Caco-2 (cell line): ENCODE measurements around the gene ZNF432. TPM values are rescaled to one million over a fixed set of nuclear protein-coding genes. Genes with fewer than 3 reads are reported as not detected.
A peak's percentile ranks its signal among the peaks of the same experiment; 100 is the strongest.

ENCODE experiments used
- BruUV-seq: library from RNA; stranded (reverse); fragments of 400-500 nt; replicated peaks from 2 replicates; lab custom pipeline; 2021; lab: Mats Ljungman, UMichigan
- CTCF ChIA-PET: fragments of 300-600 bp; sonication (Branson Sonifier 250); formaldehyde crosslinking; loops from one replicate; lab custom pipeline; 2022; ENCODE audit warnings: antibody characterized with exemption; lab: Charles Lee
- POLR2A ChIA-PET: fragments of 300-600 bp; sonication (Branson Sonifier 250); formaldehyde crosslinking; loops from one replicate; lab custom pipeline; 2022; ENCODE audit warnings: antibody characterized with exemption; lab: Charles Lee
- DNase-seq, 2 experiments: peaks; one replicate each; pipeline versions ENCODE4 v3.0.0 to v3.0.0-alpha.2; 2020 to 2022
- H3K27me3 ChIP-seq: replicated peaks from 2 replicates; pipeline ENCODE4 v1.6.0; 2011; ENCODE audit warnings: low read length; ENCODE audit not compliant: control insufficient read depth, insufficient read depth
- H3K36me3 ChIP-seq: 2 replicates; pipeline ENCODE4 v1.5.1; 2011; ENCODE audit warnings: low read length; ENCODE audit not compliant: control insufficient read depth, insufficient read depth
- H3K4me1 ChIP-seq: fragments of 250-450 bp; sonication (Bioruptor Pico); 2 replicates; pipeline ENCODE4 v1.5.1; 2020; ENCODE audit warnings: mild to moderate bottlenecking
- H3K4me3 ChIP-seq: 2 replicates; pipeline ENCODE4 v1.5.1; 2011; ENCODE audit warnings: low read depth, mild to moderate bottlenecking, control low read depth, low read length
- H3K9me3 ChIP-seq: fragments of 250-450 bp; sonication (Bioruptor Pico); 2 replicates; pipeline ENCODE4 v1.5.1; 2020; ENCODE audit warnings: mild to moderate bottlenecking, moderate library complexity
- H3K27ac Mint-ChIP-seq: one replicate; pipeline ENCODE4 v1.8.0; 2022; ENCODE audit warnings: mixed read lengths; ENCODE audit not compliant: unreplicated experiment
- H3K27me3 Mint-ChIP-seq: one replicate; pipeline ENCODE4 v1.8.0; 2022; ENCODE audit warnings: mixed read lengths; ENCODE audit not compliant: insufficient read depth, unreplicated experiment
- H3K36me3 Mint-ChIP-seq: one replicate; pipeline ENCODE4 v1.8.0; 2022; ENCODE audit warnings: mild to moderate bottlenecking, mixed read lengths; ENCODE audit not compliant: insufficient read depth, unreplicated experiment
- H3K4me1 Mint-ChIP-seq: one replicate; pipeline ENCODE4 v1.8.0; 2022; ENCODE audit warnings: low read depth, mixed read lengths; ENCODE audit not compliant: unreplicated experiment
- H3K4me3 Mint-ChIP-seq: one replicate; pipeline ENCODE4 v1.8.0; 2022; ENCODE audit warnings: mild to moderate bottlenecking, moderate library complexity, mixed read lengths; ENCODE audit not compliant: unreplicated experiment
- H3K9me3 Mint-ChIP-seq: one replicate; pipeline ENCODE4 v1.8.0; 2022; ENCODE audit warnings: mixed read lengths; ENCODE audit not compliant: unreplicated experiment
- CTCF ChIP-seq, 2 experiments: fragments of 200-600 bp in 1 of 2; IDR thresholded peaks; 1 replicate in 1 of 2; 2 replicates in 1 of 2; pipeline versions ENCODE4 v1.5.1 to v1.8.0; 2011 to 2022; ENCODE audit warnings: antibody characterized with exemption in 1 of 2, control low read depth in 1 of 2, inconsistent platforms in 1 of 2, low read depth in 1 of 2, low read length in 1 of 2, mild to moderate bottlenecking in 1 of 2, moderate library complexity in 1 of 2; ENCODE audit not compliant: insufficient read depth in 1 of 2, severe bottlenecking in 1 of 2, unreplicated experiment in 1 of 2
- intact Hi-C: fragments of 100-400 bp; cut with micrococcal nuclease; formaldehyde crosslinking; loops from one replicate; pipeline ENCODE4 v1.10.0; 2022; ENCODE audit not compliant: unreplicated experiment
- total RNA-seq: library from RNA; stranded (reverse); gene quantifications from 2 replicates; pipeline ENCODE4 v1.2.3, GENCODE V29; 2022

ZNF432 gene
- total RNA-seq, 1 experiment from 2014 or later, result 10.5 TPM

DNA sequence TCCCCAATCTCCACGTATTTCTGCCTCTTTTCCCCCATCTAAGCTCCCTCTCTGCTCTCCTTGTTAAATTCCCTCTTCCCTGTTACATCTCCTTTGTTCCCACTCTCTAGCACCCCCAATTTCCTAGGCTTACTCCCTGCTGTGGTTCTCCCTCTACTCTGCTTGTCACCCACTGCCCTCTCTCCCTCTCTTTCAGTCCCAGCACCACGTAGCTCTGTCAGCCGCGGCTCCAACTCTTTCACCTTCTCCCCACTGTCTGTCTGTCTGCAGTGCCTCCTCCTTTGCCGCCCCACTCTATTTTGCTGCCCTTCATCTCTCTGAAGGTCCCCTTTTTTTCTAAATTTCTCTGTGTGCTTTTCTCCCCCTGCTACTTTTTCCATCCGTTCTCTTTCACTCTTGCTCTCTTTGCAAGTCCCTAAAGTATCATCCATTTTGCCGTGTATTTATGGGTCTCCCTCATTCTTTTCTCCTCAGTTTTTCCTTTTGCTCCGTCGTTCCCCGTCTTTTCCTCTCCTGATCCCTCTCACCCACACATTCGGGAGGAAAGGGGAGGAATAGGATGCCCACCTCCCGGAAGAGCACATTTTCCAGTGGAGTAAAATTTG is 46.0 kb upstream of the ZNF432 start:
- Histone ChIP-seq H3K36me3 (peaks cover 2% of the 10 kb centered on the region), H3K4me1 (no peaks in the 10 kb centered on the region), H3K4me3 (peak overlapping the region; percentile 97), H3K27me3 (no peaks in the 10 kb centered on the region), H3K9me3 (peaks cover 41% of the 10 kb centered on the region)
- intact Hi-C loops, result loop anchor here (2.0 kb wide), 1 partner anchor 44 kb away; the partner anchor contains the start of gene ZNF616
- no peak for TF ChIP-seq CTCF (IDR thresholded peaks at IDR 0.05; ENCODE audit: insufficient read depth in 1 of 2, low read depth in 1 of 2, low read length in 1 of 2, severe bottlenecking in 1 of 2, unreplicated experiment in 1 of 2)
- H3K36me3 Mint-ChIP-seq, result peaks cover 61% of the 10 kb centered on the region
- H3K4me3 Mint-ChIP-seq, result peak overlapping the region; percentile 92
- ChIA-PET CTCF (no interaction called here), POLR2A (interaction anchor here (0.5 to 1.2 kb wide), 2 partner anchors 67 to 480 kb away, joined by 3 read pairs; partner anchors contain the start of gene ZNF614)
- peaks cover 58% of the 10 kb centered on the region for H3K9me3 Mint-ChIP-seq
- BruUV-seq, result no TSS peak
- peak in 1 of 2 experiments; percentile 36 for DNase-seq
- H3K27me3 Mint-ChIP-seq, result no peaks in the 10 kb centered on the region
- peak overlapping the region; percentile 92 for H3K27ac Mint-ChIP-seq
- H3K4me1 Mint-ChIP-seq, result peaks cover 16% of the 10 kb centered on the region

GRCh38 chr19:52086481-52086880 is 37.8 kb upstream of the ZNF432 start:
- no peak for DNase-seq
- H3K4me3 Mint-ChIP-seq, result no peak overlapping the region
- H3K9me3 Mint-ChIP-seq, result peaks cover 79% of the 10 kb centered on the region
- no peaks in the 10 kb centered on the region for H3K27me3 Mint-ChIP-seq
- BruUV-seq, result no TSS peak
- no peak for TF ChIP-seq CTCF (IDR thresholded peaks at IDR 0.05; ENCODE audit: insufficient read depth in 1 of 2, low read depth in 1 of 2, low read length in 1 of 2, severe bottlenecking in 1 of 2, unreplicated experiment in 1 of 2)
- CTCF ChIA-PET, result no interaction called here
- POLR2A ChIA-PET, result no interaction called here
- Histone ChIP-seq H3K27me3 (no peaks in the 10 kb centered on the region), H3K4me3 (no peak overlapping the region), H3K36me3 (no peaks in the 10 kb centered on the region; the same call in 1 of the 2 replicates), H3K4me1 (no peaks in the 10 kb centered on the region), H3K9me3 (peaks cover 15% of the 10 kb centered on the region)
- no peaks in the 10 kb centered on the region for H3K4me1 Mint-ChIP-seq
- peaks cover 99% of the 10 kb centered on the region for H3K36me3 Mint-ChIP-seq
- H3K27ac Mint-ChIP-seq, result no peak overlapping the region
- intact Hi-C loops, result no loop called here

DNA sequence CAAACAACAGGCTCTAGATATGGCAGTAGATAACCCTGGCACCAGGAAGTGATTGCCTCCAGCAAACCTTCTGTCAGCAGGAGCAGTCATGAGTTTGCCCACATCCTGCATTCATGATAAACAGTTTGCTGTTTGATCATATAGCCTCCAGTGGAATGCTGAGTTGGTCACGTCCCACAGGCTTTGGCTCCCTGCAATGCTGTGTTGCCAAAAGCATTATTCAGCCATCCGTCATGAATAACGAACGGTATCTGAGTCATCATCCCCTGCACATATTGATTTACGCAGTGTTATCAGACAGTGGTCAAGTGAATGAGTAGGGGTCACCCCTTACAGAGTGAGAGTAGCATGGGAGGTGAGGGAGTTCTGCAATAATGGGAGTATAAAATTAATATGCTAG is 21.9 kb upstream of the ZNF432 start:
- no TSS peak for BruUV-seq
- Mint-ChIP-seq H3K4me1 (no peaks in the 10 kb centered on the region), H3K9me3 (peaks cover 62% of the 10 kb centered on the region), H3K27me3 (no peaks in the 10 kb centered on the region), H3K27ac (no peak overlapping the region), H3K4me3 (no peak overlapping the region), H3K36me3 (peaks cover 79% of the 10 kb centered on the region)
- H3K4me3 ChIP-seq, result no peak overlapping the region
- POLR2A ChIA-PET, result no interaction called here
- intact Hi-C loops, result no loop called here
- TF ChIP-seq CTCF (IDR thresholded peaks at IDR 0.05; ENCODE audit: insufficient read depth in 1 of 2, low read depth in 1 of 2, low read length in 1 of 2, severe bottlenecking in 1 of 2, unreplicated experiment in 1 of 2), result no peak
- CTCF ChIA-PET, result no interaction called here
- peaks cover 5% of the 10 kb centered on the region for H3K36me3 ChIP-seq
- H3K9me3 ChIP-seq, result peaks cover 56% of the 10 kb centered on the region
- DNase-seq, result no peak
- no peaks in the 10 kb centered on the region for H3K4me1 ChIP-seq
- no peaks in the 10 kb centered on the region for H3K27me3 ChIP-seq
